ENCODE results near the gene HCFC1. TPM values are rescaled to one million over a fixed set of nuclear protein-coding genes. Genes with fewer than 3 reads are reported as not detected.

Gene HCFC1
- total RNA-seq, 1 experiment from 2014 or later: 77.7 TPM

DNA sequence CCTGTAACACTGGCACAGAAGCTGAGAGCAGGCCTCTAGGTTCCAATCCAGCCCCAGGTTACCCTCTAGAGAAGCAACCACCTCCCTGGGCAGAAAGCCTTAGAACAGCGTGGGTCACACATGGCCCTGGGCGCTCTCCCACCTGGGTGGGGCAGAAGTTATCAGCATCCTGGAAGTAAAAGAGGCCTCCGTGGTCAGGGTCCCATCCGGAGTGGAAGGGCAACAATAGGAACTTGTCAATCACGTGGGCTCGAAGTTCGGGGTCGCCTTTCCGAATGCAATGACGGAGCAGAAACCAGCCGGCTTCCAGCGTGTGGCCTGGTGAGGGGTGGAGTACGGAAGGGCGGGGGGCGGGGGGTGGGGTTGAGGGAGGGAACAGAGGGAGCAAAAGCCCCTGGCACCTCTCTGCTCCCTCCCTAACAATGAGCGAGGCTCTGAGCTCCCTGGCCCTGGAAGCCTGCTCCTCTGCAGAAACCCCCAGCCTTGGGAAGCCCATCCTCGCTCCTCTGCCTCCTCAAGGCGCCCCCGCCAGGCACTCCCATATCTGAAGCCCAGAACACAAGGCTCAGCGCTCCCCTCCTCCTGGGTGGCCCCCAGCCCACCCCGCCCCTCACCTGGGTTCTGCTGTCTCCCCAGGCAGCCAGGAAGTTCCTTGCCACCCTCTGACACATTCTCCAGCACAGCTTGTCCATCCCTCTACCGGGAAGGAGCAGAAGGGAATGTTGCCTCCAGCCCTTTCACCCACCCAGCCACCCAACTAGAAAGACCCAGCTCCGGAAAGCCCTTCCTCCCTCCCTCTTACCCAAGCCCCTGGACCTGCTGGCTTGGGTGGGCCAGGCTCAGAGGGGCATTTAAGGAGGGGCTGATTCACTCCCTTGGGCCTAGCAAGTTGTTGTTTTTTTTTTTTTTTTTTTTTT, 30.0 kb downstream of the HCFC1 start:
- DNase-seq: no peak
- H3K27ac Mint-ChIP-seq (ENCODE audit: unreplicated experiment): no peak overlapping the region

DNA sequence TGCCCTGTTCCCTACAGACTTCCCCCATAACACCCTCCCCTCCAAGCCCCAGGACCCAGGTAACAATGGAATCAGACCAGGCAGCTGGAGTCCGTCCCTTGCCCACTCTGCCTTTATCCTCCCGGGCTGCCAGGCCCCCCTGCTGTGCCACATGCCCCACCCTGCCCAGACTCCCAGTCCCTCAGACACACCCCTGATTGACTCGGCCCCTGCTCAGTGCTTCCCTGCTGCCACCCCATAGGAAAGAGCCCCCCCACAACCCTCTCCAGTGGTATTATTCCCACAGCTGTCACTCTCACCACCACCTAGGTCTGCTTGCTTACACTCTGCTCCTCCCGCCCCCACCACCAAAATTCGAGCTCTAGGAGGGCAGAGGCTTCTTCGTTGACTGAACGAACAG, 32.0 kb downstream of the HCFC1 start:
- CTCF ChIA-PET: no interaction called here
- peaks cover 8% of the 10 kb centered on the region for H3K36me3 Mint-ChIP-seq (ENCODE audit: insufficient read depth, unreplicated experiment)
- H3K27ac Mint-ChIP-seq (ENCODE audit: unreplicated experiment): no peak overlapping the region
- no peaks in the 10 kb centered on the region for H3K4me1 Mint-ChIP-seq (ENCODE audit: low read depth, unreplicated experiment)
- no peaks in the 10 kb centered on the region for H3K9me3 Mint-ChIP-seq (ENCODE audit: low read depth, unreplicated experiment)
- H3K27me3 Mint-ChIP-seq (ENCODE audit: unreplicated experiment): no peaks in the 10 kb centered on the region
- no peak overlapping the region for H3K4me3 Mint-ChIP-seq (ENCODE audit: low read depth, unreplicated experiment)
- intact Hi-C loops (cut with micrococcal nuclease; ENCODE audit: unreplicated experiment): no loop called here
- no peak for DNase-seq
- BruUV-seq (replicated peaks): no TSS peak
- TF ChIP-seq, protein P1, sequence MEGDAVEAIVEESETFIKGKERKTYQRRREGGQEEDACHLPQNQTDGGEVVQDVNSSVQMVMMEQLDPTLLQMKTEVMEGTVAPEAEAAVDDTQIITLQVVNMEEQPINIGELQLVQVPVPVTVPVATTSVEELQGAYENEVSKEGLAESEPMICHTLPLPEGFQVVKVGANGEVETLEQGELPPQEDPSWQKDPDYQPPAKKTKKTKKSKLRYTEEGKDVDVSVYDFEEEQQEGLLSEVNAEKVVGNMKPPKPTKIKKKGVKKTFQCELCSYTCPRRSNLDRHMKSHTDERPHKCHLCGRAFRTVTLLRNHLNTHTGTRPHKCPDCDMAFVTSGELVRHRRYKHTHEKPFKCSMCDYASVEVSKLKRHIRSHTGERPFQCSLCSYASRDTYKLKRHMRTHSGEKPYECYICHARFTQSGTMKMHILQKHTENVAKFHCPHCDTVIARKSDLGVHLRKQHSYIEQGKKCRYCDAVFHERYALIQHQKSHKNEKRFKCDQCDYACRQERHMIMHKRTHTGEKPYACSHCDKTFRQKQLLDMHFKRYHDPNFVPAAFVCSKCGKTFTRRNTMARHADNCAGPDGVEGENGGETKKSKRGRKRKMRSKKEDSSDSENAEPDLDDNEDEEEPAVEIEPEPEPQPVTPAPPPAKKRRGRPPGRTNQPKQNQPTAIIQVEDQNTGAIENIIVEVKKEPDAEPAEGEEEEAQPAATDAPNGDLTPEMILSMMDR (IDR thresholded peaks at IDR 0.05; ENCODE audit: unreplicated experiment): no peak

More for the DNA sequence above, 30.0 kb downstream of the HCFC1 start:
- intact Hi-C loops (cut with micrococcal nuclease; ENCODE audit: unreplicated experiment): no loop called here
- Mint-ChIP-seq H3K9me3 (ENCODE audit: low read depth, unreplicated experiment) (no peaks in the 10 kb centered on the region), H3K4me1 (ENCODE audit: low read depth, unreplicated experiment) (no peaks in the 10 kb centered on the region), H3K27me3 (ENCODE audit: unreplicated experiment) (no peaks in the 10 kb centered on the region), H3K4me3 (ENCODE audit: low read depth, unreplicated experiment) (no peak overlapping the region), H3K36me3 (ENCODE audit: insufficient read depth, unreplicated experiment) (no peaks in the 10 kb centered on the region)
- no TSS peak for BruUV-seq (replicated peaks)
- CTCF ChIA-PET: interaction anchor here (0.5 to 0.8 kb wide), 3 partner anchors 60 to 476 kb away, joined by 4 to 8 read pairs (median 5); no protein-coding TSS in a partner anchor
- TF ChIP-seq, protein P1 (IDR thresholded peaks at IDR 0.05; ENCODE audit: unreplicated experiment): no peak

DNA sequence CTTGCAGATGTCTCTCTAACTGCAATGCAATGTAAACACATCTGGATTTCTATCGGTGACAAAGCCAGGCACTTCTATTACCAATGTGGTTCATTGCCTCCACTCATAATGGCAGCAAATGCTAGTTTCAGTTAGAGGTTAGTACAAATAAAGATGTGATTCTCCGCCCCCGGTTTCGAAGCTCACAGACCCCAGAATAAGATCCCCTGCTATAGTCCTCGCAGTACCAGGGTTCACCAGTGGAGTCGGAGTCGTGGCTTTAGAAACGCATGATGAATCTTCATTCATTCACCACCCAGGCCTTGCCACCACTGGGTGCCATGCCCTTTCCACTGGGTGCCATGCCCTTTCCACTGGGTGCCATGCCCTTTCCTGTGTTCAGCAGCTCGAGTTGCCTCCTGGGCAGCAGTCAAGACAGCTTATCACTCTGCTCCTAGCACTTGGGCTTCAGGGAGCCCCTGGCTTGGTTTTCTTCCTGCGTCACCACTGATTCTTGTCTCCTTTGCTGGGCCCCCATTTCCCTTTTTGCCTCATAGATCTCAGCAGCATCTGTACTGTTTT, 33.3 kb downstream of the HCFC1 start:
- Mint-ChIP-seq H3K4me1 (ENCODE audit: low read depth, unreplicated experiment) (no peaks in the 10 kb centered on the region), H3K4me3 (ENCODE audit: low read depth, unreplicated experiment) (no peak overlapping the region), H3K36me3 (ENCODE audit: insufficient read depth, unreplicated experiment) (peaks cover 18% of the 10 kb centered on the region), H3K27me3 (ENCODE audit: unreplicated experiment) (no peaks in the 10 kb centered on the region), H3K27ac (ENCODE audit: unreplicated experiment) (no peak overlapping the region), H3K9me3 (ENCODE audit: low read depth, unreplicated experiment) (no peaks in the 10 kb centered on the region)
- CTCF ChIA-PET: interaction anchor here (0.7 kb wide), 1 partner anchor 457 kb away, joined by 5 read pairs; no protein-coding TSS in a partner anchor
- no peak for DNase-seq
- TF ChIP-seq, protein P1 (IDR thresholded peaks at IDR 0.05; ENCODE audit: unreplicated experiment): no peak
- no TSS peak for BruUV-seq (replicated peaks)
- intact Hi-C loops (cut with micrococcal nuclease; ENCODE audit: unreplicated experiment): no loop called here

DNA sequence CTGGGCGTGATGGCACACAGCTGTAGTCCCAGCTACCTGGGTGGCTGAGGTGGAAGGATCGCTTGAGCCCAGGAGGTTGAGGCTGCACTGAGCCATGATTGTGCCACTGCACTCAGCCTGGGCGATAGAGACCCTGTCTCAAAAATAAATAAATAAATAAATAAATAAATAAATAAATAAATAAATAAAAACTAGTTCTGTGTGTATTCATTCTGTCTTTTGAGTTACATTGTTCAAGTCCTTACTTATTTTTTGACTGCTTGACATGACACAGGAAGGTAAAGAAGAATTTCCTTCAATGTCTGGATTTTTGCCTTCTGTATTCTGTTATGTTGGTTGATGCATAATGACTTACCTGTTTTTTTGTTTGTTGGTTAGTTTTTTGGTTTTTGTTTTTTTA, 34.6 kb downstream of the HCFC1 start:
- DNase-seq: no peak

More for the DNA sequence above, 34.6 kb downstream of the HCFC1 start:
- Mint-ChIP-seq H3K9me3 (ENCODE audit: low read depth, unreplicated experiment) (no peaks in the 10 kb centered on the region), H3K27ac (ENCODE audit: unreplicated experiment) (no peak overlapping the region), H3K36me3 (ENCODE audit: insufficient read depth, unreplicated experiment) (peaks cover 25% of the 10 kb centered on the region), H3K27me3 (ENCODE audit: unreplicated experiment) (no peaks in the 10 kb centered on the region), H3K4me3 (ENCODE audit: low read depth, unreplicated experiment) (no peak overlapping the region), H3K4me1 (ENCODE audit: low read depth, unreplicated experiment) (no peaks in the 10 kb centered on the region)
- TF ChIP-seq, protein P1 (IDR thresholded peaks at IDR 0.05; ENCODE audit: unreplicated experiment): no peak
- BruUV-seq (replicated peaks): no TSS peak
- intact Hi-C loops (cut with micrococcal nuclease; ENCODE audit: unreplicated experiment): no loop called here
- CTCF ChIA-PET: no interaction called here
